Measurements from ENCODE around the gene SHB.

DNA sequence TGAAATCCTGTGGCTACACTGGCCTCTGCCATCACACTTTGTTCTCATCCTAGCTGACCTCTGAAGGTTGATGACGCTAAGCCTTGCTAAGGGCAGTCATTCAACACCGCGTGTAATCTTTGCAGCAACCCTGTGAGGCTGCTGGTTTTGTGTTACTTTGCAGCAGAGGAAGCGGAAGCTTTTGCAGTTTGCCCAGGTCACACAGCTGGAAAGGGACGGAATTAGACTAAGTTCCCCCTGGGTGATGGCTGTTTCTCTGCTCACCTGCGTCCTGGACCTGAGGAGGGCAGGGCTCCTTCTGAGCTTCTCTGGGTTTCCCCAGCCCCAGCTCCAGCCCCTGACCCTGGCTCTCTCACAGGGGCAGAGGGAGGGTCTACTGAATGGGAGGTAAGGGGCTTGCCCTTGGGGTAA, 157.8 kb downstream of the SHB start:
- TF ChIP-seq CTCF (IDR thresholded peaks at IDR 0.05) (no peak), POLR2AphosphoS5 (IDR thresholded peaks at IDR 0.05; ENCODE audit: insufficient read depth in 1 of 2, low read depth in 1 of 2) (no peak), POLR2A (IDR thresholded peaks at IDR 0.05) (no peak)
